Bronchial epithelial cell (primary cell): ENCODE data around the gene KARS1. TPM values are rescaled to one million over a fixed set of nuclear protein-coding genes. Genes with fewer than 3 reads are reported as not detected.

Experiments used
- DNase-seq: peaks from one replicate; pipeline ENCODE4 v3.0.0-alpha.2; 2010; ENCODE audit warnings: low read depth
- FAIRE-seq: peaks from 2 replicates; lab custom pipeline; 2011; peaks lifted over from hg19 to GRCh38; lab: Jason Lieb, UNC
- H3K27me3 ChIP-seq: 2 replicates; pipeline ENCODE4 v1.5.1; 2011; ENCODE audit warnings: low read length; ENCODE audit not compliant: control insufficient read depth, insufficient read depth
- H3K36me3 ChIP-seq: 2 replicates; pipeline ENCODE4 v1.5.1; 2011; ENCODE audit warnings: low read length; ENCODE audit not compliant: control insufficient read depth, insufficient read depth
- H3K4me3 ChIP-seq: 2 replicates; pipeline ENCODE4 v1.5.1; 2011; ENCODE audit warnings: mild to moderate bottlenecking, low read depth, low read length, control low read depth
- total RNA-seq: library from RNA; depleted of rRNA; stranded (reverse); fragments of >200 nt; gene quantifications from 2 replicates; pipeline ENCODE4 v1.2.1, GENCODE V29; 2014
- TF ChIP-seq, protein P1 (sequence below): IDR thresholded peaks from 2 replicates; pipeline ENCODE4 v1.5.1; 2011; ENCODE audit warnings: mild to moderate bottlenecking, moderate library complexity, low read length, control low read depth, inconsistent platforms; ENCODE audit not compliant: insufficient read depth, severe bottlenecking

The KARS1 gene
- total RNA-seq = 123 and 210 TPM in 2 replicates

GRCh38 chr16:75647492-75648264 lies at the start of gene KARS1, which contains the start of gene TERF2IP:
TSS of gene KARS1 (minus strand) at chr16:75647665. CDS start at chr16:75647639, 26 bp downstream.
TSS of gene TERF2IP (plus strand) at chr16:75647773. CDS start at chr16:75647883, 110 bp downstream.
- no peak for FAIRE-seq
- DNase-seq = peak; percentile 89
- Histone ChIP-seq H3K4me3 (peak within 1 kb of the TSS; percentile 96), H3K27me3 (no peaks in the 10 kb centered on the region), H3K36me3 (peaks cover 6% of the 10 kb centered on the region)
- TF ChIP-seq, protein P1, sequence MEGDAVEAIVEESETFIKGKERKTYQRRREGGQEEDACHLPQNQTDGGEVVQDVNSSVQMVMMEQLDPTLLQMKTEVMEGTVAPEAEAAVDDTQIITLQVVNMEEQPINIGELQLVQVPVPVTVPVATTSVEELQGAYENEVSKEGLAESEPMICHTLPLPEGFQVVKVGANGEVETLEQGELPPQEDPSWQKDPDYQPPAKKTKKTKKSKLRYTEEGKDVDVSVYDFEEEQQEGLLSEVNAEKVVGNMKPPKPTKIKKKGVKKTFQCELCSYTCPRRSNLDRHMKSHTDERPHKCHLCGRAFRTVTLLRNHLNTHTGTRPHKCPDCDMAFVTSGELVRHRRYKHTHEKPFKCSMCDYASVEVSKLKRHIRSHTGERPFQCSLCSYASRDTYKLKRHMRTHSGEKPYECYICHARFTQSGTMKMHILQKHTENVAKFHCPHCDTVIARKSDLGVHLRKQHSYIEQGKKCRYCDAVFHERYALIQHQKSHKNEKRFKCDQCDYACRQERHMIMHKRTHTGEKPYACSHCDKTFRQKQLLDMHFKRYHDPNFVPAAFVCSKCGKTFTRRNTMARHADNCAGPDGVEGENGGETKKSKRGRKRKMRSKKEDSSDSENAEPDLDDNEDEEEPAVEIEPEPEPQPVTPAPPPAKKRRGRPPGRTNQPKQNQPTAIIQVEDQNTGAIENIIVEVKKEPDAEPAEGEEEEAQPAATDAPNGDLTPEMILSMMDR = no peak

DNA sequence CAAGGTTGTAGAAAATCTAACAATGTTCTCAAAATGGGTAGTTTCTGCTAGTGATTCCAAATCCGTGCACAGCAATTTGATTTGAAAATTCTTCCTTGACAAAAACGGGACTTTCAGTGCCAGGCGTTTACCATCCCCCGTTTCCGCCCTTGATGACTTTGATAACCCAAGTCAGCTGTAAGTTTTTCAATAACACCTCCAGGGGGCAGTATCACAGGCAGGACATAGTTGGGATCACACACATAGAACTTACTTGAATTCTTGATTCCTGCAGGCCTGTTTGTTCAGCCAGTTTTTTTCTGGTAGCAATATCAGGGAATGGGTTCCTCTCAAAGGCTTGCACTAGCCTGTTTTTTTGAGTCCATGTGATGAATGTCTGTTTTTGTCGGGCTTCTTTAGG lies 48.2 kb upstream of the KARS1 start:
- H3K4me3 ChIP-seq = no peak overlapping the region
- H3K36me3 ChIP-seq = no peaks in the 10 kb centered on the region
- DNase-seq (no peak), FAIRE-seq (no peak)
- TF ChIP-seq, protein P1 = no peak
- no peaks in the 10 kb centered on the region for H3K27me3 ChIP-seq

DNA sequence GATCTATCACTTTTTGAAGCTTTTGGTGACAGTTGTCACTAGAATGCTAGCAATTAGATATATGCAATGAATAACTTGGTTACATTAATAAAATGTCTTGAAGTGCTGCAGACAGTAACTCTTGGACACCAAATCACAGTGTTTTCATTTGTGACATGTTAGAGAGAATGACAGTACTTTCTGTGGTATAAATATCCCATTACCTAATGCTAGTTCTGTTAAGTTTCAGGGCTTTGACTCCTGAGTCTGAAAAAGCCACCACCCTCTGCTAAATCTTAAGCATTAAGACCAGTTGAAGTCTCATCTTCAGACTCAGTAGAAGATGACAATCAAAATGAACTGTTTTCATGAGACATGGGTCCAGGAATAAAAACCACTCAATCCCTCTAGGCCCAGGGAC lies 39.9 kb upstream of the KARS1 start:
- H3K27me3 ChIP-seq = no peaks in the 10 kb centered on the region
- H3K36me3 ChIP-seq = no peaks in the 10 kb centered on the region
- TF ChIP-seq, protein P1 = no peak
- H3K4me3 ChIP-seq = no peak overlapping the region
- no peak for DNase-seq
- no peak for FAIRE-seq

DNA sequence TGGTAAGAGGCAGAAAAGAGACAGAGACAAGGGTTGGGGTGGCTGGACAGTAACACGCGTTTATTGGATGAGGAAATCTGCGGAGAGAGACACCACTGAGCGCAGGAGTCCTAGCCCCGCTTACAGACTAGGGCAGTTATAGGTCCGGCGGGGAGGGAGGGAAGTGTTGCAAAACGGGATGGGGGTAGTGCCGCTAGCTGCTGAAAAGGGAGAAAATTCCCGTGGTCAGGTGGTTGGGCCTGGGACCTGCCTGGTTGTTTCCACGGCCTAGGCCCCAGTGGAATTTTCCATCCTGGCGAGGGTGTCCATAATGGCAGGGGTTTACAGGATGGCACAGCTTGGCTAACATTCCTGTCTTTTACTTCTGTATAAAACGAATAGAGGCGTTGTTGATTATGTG lies 34.8 kb upstream of the KARS1 start:
- Histone ChIP-seq H3K4me3 (no peak overlapping the region), H3K27me3 (no peaks in the 10 kb centered on the region), H3K36me3 (no peaks in the 10 kb centered on the region)
- TF ChIP-seq, protein P1 = no peak
- FAIRE-seq (no peak), DNase-seq (no peak)

DNA sequence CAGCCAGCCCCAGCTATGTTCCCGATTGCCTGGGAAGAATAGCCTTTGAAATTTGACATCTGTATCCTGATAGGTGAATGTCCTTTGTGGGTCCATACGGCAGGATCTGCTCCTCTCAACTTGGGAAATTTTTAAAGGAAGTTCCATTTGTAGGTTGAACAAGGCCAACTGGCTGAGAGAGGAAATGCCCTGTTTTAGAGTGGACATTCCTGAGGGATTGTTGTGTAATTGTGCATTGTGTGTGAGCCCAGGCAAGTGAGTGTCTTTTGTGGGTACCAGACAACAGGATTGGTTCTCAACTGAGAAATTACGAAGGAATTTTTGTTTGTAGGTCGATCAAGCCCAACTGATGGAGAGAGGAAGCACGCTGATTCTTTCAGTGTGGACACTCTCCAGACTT lies 31.9 kb upstream of the KARS1 start:
- no peak for DNase-seq
- H3K4me3 ChIP-seq = no peak overlapping the region
- H3K36me3 ChIP-seq = no peaks in the 10 kb centered on the region
- FAIRE-seq = no peak
- H3K27me3 ChIP-seq = no peaks in the 10 kb centered on the region
- TF ChIP-seq, protein P1 = no peak

DNA sequence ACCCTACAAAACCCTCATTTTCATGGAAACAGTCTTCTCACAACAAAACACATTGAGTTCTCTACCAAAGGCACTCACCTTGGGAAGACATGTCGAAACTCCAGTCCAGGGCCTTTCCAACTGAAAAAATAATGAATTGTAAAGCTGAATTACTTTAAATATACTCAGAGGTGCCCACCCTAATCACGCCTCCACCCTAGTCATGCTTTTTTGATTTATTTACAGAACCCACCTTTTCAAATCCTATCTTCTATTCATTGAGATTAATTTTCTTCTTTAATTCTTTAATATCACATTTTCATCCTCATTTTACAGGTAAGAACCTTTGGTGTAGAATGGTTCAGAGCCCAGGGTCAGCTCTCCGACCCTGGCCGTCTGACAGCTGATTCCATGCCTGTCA lies 29.4 kb upstream of the KARS1 start, which contains the start of gene CPHXL2:
CPHXL2 (minus strand) TSS at position 101 of the 400 bp plus-strand sequence; CDS start at position 91, 10 bp downstream.
- no peak for FAIRE-seq
- TF ChIP-seq, protein P1 = no peak
- H3K4me3 ChIP-seq = no peak within 1 kb of the TSS
- no peaks in the 10 kb centered on the region for H3K27me3 ChIP-seq
- H3K36me3 ChIP-seq = no peaks in the 10 kb centered on the region
- DNase-seq = no peak
